GM18507 (cell line): ENCODE results near the gene ZNF76.
"Not testable (repeated sequence)": the region's sequence is repeated elsewhere in the genome, so short reads cannot be mapped to it uniquely, and the experiment has no call there.

ENCODE experiments used
- DNase-seq: peaks from one replicate; pipeline ENCODE4 v3.0.0; 2011; ENCODE audit warnings: low read depth; ENCODE audit not compliant: insufficient read length; ENCODE audit errors: extremely low spot score
- FAIRE-seq: peaks from 2 replicates; lab custom pipeline; 2011; peaks lifted over from hg19 to GRCh38; lab: Jason Lieb, UNC

ZNF76 gene

DNA sequence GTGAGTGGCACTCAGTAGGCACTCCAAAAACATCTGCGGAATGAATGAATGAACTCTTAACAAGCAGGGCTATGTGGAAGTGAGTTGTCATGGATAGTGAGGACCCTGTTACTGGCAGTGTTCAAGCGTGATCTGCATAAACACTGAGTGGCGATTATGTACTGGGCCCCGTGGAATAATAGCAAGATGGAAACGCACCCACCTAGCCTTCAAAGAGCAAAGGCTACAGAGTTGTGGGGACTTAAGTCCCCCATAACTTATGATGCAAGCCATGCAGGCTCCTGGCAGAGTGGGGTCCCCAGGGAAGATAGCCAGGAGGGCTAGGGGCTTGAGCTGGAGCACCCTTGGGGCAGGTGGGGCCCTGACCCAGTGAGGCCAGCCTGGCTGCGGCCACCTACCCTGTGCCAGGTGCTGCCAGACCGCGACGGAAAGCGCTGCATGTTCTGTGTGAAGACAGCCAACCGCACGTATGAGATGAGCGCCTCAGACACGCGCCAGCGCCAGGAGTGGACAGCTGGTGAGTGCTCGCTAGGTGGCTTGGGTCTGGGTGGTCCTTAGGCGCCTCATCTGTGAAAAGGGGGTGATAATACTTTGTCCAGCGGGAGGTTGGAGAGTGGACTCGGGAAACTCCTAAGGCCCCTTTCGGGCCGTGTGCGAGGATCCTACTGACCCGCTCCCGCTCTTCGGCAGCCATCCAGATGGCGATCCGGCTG is 58.1 kb downstream of the ZNF76 start:
- FAIRE-seq = no peak
- DNase-seq = no peak

DNA sequence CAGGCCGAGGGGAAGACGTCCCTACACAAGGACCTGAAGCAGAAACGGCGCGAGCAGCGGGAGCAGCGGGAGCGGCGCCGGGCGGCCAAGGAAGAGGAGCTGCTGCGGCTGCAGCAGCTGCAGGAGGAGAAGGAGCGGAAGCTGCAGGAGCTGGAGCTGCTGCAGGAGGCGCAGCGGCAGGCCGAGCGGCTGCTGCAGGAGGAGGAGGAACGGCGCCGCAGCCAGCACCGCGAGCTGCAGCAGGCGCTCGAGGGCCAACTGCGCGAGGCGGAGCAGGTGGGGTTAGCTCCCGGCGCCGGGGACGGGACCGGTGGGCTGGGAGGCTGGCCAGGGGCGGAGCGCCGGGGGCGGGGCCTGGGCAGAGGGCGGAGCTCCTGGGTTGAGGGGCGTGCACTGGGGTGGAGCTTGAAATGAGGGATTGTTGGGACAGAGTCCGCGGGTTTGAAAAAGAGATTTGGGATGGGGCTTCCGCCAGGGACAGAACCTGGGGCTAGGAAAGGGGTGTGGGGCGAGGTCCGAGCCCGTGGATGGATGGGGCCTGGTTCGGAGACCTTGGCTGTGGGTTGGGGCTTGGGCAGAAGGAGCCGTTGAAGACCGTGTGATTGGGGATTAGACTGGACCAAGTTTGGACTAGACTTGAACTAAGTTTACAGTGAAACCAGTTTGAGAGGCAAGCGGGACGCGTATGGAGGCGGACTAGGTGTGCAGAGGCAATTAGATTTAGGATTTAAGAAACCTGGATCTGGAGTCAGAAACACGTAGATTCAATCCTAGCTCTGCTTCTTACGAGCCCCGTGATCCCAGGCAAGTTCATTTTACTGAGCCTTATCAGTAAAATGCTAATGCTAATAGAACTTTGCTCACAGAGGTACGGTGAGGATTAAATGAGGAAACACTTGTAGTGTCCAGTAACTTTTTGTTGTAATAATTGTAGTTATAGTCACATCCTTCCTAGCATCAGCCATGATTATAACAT is 58.9 kb downstream of the ZNF76 start:
- DNase-seq = no peak
- FAIRE-seq = no peak

GRCh38 chr6:35319346-35320030 is 60.0 kb downstream of the ZNF76 start:
- FAIRE-seq (no peak), DNase-seq (no peak)

DNA sequence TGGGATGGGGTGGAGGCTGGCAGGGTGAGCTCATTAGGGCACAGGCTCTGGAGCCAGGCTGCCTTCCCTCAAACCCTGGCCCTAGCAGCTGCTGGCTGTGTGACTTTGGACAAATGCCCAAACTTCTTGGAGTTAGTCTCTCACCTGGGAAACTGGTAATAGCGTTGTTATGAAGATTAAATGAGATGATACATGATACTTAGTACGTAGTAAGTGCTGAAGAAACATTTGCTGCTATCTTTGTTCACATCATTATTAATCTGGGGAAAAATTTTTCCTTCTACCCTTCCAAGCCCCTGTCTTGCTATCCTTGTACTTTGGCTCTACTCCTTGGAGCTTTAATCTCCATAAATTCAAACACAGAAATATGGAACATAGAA is 60.5 kb downstream of the ZNF76 start:
- DNase-seq (no peak), FAIRE-seq (no peak)

- DNase-seq = no peak
- FAIRE-seq = no peak
Observed at GRCh38 chr6:35321091-35321490, 61.6 kb downstream of the ZNF76 start.

- peak; percentile 55 for FAIRE-seq
- peak; percentile 54 for DNase-seq
Observed at GRCh38 chr6:35327349-35328027, 68.0 kb downstream of the ZNF76 start.

DNA sequence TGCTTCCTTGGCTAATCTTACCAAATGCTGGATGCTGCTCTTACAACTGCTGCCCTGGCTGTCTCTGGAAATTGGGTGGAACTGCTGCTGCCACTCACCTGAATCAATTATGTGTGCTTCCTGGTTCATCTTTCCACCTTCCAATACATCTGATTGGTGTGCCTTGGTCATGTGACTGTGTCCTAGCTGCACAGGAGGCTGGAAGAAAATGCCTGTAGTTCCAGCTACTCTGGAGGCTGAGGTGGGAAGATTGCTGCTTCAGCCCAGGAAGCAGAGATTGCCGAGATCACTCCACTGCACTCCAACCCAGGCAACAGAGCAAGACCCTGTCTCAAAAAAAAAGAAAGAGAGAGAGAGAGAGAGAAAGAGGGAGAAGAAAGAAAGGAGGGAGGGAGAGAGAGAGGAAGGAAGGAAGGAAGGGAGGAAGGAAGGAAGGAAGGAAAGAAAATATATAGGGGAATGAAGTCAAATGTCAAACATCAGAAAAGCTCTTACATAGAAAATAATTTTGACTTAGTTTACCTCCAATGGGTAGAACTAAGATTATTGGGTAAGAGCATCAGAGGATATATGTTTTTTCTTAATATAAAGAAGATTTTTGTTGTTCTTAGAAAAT is 68.7 kb downstream of the ZNF76 start:
- no peak for FAIRE-seq

DNA sequence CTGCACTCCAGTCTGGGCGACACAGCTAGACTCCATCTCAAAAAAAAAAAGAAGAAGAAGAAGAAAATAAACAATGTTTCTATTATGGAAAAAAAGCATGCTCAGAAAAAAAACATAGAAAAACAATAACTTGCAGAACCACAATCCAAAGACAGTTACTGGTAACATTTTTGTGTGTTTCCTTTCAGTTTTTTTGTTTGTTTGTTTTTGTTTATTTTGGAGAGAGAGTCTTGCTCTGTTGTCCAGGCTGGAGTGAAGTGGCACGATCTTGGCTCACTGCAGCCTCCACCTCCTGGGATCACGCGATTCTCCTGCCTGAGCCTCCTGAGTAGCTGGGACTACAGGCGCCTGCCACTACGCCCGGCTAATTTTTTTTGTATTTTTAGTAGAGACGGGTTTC is 69.4 kb downstream of the ZNF76 start:
- not testable (repeated sequence) for FAIRE-seq, DNase-seq

More for the DNA sequence above, 68.7 kb downstream of the ZNF76 start:
- no peak for DNase-seq

DNA sequence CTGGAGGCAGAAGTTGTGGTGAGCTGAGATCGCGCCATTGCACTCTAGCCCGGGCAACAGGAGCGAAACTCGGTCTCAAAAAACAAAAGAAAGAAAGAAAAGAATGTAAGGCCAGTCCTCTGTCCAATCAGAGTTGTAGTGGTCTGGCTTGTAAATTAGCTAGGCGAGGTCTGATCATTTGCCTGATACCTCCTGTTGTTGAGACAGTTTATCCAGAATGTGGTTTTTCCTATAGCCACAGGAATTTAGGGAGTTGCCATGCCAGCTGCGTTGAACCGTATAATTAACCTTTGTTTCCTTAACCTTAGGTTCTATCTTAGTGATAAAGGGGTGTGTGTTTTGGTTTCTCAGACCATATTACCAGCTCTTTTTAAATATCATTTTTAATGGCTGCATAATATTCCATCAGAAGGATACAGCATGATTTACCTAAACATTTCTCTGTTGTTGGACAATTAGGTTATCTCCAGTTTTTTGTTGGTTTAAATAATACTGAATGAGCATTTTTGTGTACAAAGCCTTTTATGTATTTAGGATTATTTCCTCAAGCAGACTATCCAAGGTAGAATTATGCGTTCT is 71.1 kb downstream of the ZNF76 start:
- FAIRE-seq (no peak), DNase-seq (no peak)

- FAIRE-seq = not testable (repeated sequence)
Observed at GRCh38 chr6:35332074-35332887, 72.7 kb downstream of the ZNF76 start.

DNA sequence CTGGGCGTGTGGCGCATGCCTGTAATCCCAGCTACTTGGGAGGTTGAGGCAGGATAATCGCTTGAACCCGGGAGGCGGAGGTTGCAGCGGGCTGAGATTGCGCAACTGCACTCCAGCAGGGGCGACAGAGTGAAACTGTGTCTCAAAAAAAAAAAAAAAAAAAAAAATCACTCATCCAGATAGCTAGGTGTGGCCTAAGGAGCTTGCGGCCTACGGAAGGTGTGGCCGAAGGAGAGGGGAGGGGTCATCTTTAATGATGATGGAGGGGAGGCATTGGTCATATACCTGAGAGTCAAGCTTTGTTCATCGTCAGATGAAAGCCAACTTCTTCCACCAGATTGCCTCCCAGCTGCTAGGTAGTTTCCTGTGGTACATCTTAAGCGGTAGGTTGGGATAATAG is 82.0 kb downstream of the ZNF76 start:
- DNase-seq (no peak), FAIRE-seq (no peak)

More at GRCh38 chr6:35332074-35332887, 72.7 kb downstream of the ZNF76 start:
- not testable (repeated sequence) for DNase-seq

GRCh38 chr6:35342258-35343091 is 82.9 kb downstream of the ZNF76 start, which contains the start of gene PPARD:
Gene PPARD, plus strand, starts transcription at chr6:35342558. Its CDS starts 68,530 bp downstream, at chr6:35411088.
- peak; percentile 90 for FAIRE-seq

DNA sequence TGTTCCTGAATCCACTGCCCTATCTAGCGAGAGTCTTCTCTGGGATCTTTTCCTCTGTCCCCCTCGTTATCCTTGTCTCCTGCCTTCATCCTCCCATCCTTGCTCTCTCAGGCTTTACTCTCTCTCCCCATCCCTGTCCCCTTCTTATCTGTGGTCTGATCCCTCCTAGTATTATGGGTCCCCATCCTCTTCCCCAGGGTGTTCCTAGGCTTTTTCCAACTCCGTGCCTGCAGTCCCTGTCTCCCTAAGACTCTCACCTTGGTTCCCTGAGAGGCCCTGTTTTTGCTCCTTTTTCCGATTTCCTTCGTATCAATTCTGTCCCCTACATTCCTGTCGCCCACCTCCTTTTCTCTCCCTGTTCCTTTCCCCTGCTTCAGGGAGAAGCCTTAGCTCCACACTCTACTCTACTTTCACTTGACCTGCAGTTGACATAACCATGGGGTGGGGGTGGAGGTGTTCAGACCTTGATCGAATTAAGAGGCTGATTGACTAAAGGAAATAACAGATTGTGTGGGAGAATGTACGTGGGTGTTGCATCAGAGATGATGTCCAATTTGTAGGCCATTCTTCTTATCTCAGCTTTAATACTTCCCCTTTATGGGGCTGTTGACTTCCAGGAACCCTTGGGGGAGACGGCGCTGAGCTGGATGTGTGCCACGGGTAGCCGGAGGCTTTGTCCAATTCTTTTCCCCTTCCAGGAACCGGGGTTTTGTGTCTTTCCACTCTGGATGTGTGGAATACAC is 83.7 kb downstream of the ZNF76 start:
- DNase-seq (no peak), FAIRE-seq (no peak)

More at GRCh38 chr6:35342258-35343091, 82.9 kb downstream of the ZNF76 start, which contains the start of gene PPARD:
- peak; percentile 100 for DNase-seq

DNA sequence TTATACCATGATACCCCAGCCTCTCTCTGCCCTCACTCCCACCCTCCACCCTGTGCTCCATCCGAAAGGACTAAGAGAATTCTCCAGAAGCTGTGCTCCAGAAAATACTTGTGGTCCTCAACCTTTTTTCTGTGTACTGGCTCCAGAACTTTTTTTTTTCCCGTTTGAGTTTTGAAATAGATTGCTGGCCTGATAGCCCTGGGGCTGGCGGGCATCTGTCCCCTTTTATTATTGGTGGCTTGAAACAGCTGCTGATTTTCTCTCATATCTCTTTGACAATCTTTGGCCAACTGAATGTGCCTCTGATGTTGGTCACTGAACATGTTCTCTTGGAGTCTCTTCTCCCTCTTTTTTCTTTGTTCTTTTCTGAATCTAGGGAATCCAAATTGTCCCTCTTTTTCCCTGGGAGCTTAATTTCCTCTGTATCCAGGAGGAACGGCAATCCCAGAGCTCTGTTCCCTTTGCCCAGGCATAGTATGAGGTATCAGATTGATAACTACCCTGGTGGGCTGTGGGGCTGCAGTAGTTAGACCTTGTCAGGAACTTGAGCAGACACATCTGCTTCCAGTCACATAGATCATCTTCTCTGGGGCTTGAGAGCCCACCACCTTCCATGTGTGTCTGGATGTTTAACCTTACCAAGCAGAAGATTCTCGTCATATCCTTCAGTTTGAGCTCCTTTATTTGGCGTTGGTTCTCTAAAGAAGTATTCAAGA is 84.5 kb downstream of the ZNF76 start:
- no peak for FAIRE-seq
- DNase-seq = no peak
